Measurements from ENCODE around the gene CDK11A.
"Not testable (repeated sequence)": the region's sequence is repeated elsewhere in the genome, so short reads cannot be mapped to it uniquely, and the experiment has no call there.

CDK11A gene

GRCh38 chr1:1754051-1754815 is 30.1 kb upstream of the CDK11A start:
- POLR2A ChIA-PET, result no interaction called here

GRCh38 chr1:1753607-1754005 is 29.4 kb upstream of the CDK11A start:
- ChIA-PET CTCF (no interaction called here), POLR2A (no interaction called here)
- DNase-seq (ENCODE audit: extremely low spot score), result no peak
- no peak for TF ChIP-seq CTCF (IDR thresholded peaks at IDR 0.05; ENCODE audit: control extremely low read depth, extremely low read depth, low read depth, missing control alignments)

More at GRCh38 chr1:1754051-1754815, 30.1 kb upstream of the CDK11A start:
- no peak for TF ChIP-seq CTCF (IDR thresholded peaks at IDR 0.05; ENCODE audit: control extremely low read depth, extremely low read depth, low read depth, missing control alignments)
- CTCF ChIA-PET, result no interaction called here
- DNase-seq (ENCODE audit: extremely low spot score), result no peak

GRCh38 chr1:1752636-1753606 is 28.8 kb upstream of the CDK11A start:
- CTCF ChIA-PET, result interaction anchor here (1.2 kb wide), 1 partner anchor 153 kb away, joined by 3 read pairs; no protein-coding TSS in a partner anchor
- DNase-seq (ENCODE audit: extremely low spot score), result no peak
- TF ChIP-seq CTCF (IDR thresholded peaks at IDR 0.05; ENCODE audit: control extremely low read depth, extremely low read depth, low read depth, missing control alignments), result no peak
- POLR2A ChIA-PET, result no interaction called here

GRCh38 chr1:1752190-1752589 is 28.0 kb upstream of the CDK11A start:
- no peak for TF ChIP-seq CTCF (IDR thresholded peaks at IDR 0.05; ENCODE audit: control extremely low read depth, extremely low read depth, low read depth, missing control alignments)
- CTCF ChIA-PET, result interaction anchor here (1.2 kb wide), 1 partner anchor 154 kb away, joined by 3 read pairs; no protein-coding TSS in a partner anchor

GRCh38 chr1:1749941-1750340 is 25.8 kb upstream of the CDK11A start:
- DNase-seq (ENCODE audit: extremely low spot score); POLR2A ChIA-PET; CTCF ChIA-PET: not testable (repeated sequence)

More at GRCh38 chr1:1752190-1752589, 28.0 kb upstream of the CDK11A start:
- POLR2A ChIA-PET, result no interaction called here
- DNase-seq (ENCODE audit: extremely low spot score), result no peak

- POLR2A ChIA-PET, result no interaction called here
- no peak for DNase-seq (ENCODE audit: extremely low spot score)
- CTCF ChIA-PET, result interaction anchor here (1.5 kb wide), 1 partner anchor 27 kb away, joined by 3 read pairs; no protein-coding TSS in a partner anchor
- no peak for TF ChIP-seq CTCF (IDR thresholded peaks at IDR 0.05; ENCODE audit: control extremely low read depth, extremely low read depth, low read depth, missing control alignments)
Observed at GRCh38 chr1:1748686-1749321, 24.6 kb upstream of the CDK11A start.

- CTCF ChIA-PET, result interaction anchor here (0.7 kb wide), 1 partner anchor 160 kb away, joined by 3 read pairs; no protein-coding TSS in a partner anchor
- POLR2A ChIA-PET; DNase-seq (ENCODE audit: extremely low spot score): not testable (repeated sequence)
Observed at GRCh38 chr1:1746566-1746909, 22.4 kb upstream of the CDK11A start.

GRCh38 chr1:1745651-1746565 is 21.8 kb upstream of the CDK11A start:
- CTCF ChIA-PET, result interaction anchor here (0.7 kb wide), 1 partner anchor 161 kb away, joined by 3 read pairs; no protein-coding TSS in a partner anchor
- POLR2A ChIA-PET, result not testable (repeated sequence)

GRCh38 chr1:1742529-1742928 is 18.4 kb upstream of the CDK11A start:
- DNase-seq (ENCODE audit: extremely low spot score); POLR2A ChIA-PET: not testable (repeated sequence)
- CTCF ChIA-PET, result interaction anchor here (1.1 kb wide), 1 partner anchor 38 kb away, joined by 3 read pairs; no protein-coding TSS in a partner anchor

More at GRCh38 chr1:1745651-1746565, 21.8 kb upstream of the CDK11A start:
- DNase-seq (ENCODE audit: extremely low spot score), result not testable (repeated sequence)

GRCh38 chr1:1741013-1741412 is 16.9 kb upstream of the CDK11A start:
- POLR2A ChIA-PET; CTCF ChIA-PET; DNase-seq (ENCODE audit: extremely low spot score): not testable (repeated sequence)
